ENCODE measurements around the gene LIMCH1. TPM values are rescaled to one million over a fixed set of nuclear protein-coding genes. Genes with fewer than 3 reads are reported as not detected.

The LIMCH1 gene
- total RNA-seq, 1 donor from 2014 or later = 3.4 TPM

DNA sequence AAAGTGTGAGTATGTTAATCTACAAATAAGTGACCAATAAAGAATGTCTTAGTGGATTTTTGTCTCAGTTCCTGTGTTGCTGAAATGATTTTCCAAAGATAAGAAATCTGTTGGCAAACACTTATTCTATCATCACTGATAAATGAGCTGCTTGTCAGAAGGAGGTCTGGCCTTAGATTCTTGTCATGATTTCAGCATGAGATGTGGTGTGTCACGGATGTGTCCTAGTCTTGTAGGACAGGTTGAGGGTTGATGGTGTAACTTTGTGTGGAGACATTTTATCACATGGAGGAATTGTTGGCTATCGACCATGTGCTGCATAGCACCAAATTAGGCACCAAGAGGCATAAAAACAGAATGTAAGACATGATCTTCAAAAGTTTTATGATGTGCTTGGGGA lies 31.8 kb upstream of the LIMCH1 start:
- TF ChIP-seq, protein P1, sequence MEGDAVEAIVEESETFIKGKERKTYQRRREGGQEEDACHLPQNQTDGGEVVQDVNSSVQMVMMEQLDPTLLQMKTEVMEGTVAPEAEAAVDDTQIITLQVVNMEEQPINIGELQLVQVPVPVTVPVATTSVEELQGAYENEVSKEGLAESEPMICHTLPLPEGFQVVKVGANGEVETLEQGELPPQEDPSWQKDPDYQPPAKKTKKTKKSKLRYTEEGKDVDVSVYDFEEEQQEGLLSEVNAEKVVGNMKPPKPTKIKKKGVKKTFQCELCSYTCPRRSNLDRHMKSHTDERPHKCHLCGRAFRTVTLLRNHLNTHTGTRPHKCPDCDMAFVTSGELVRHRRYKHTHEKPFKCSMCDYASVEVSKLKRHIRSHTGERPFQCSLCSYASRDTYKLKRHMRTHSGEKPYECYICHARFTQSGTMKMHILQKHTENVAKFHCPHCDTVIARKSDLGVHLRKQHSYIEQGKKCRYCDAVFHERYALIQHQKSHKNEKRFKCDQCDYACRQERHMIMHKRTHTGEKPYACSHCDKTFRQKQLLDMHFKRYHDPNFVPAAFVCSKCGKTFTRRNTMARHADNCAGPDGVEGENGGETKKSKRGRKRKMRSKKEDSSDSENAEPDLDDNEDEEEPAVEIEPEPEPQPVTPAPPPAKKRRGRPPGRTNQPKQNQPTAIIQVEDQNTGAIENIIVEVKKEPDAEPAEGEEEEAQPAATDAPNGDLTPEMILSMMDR (IDR thresholded peaks at IDR 0.05; ENCODE audit: insufficient read depth, low read length, poor library complexity, severe bottlenecking) = no peak
- no peak overlapping the region for H3K4me3 ChIP-seq (ENCODE audit: low read depth, low read length)
- no peak for DNase-seq (ENCODE audit: low read depth)
- no peaks in the 10 kb centered on the region for H3K36me3 ChIP-seq (ENCODE audit: control insufficient read depth, insufficient read depth, low read length)
- no peaks in the 10 kb centered on the region for H3K27me3 ChIP-seq (ENCODE audit: control insufficient read depth, insufficient read depth, low read length)

DNA sequence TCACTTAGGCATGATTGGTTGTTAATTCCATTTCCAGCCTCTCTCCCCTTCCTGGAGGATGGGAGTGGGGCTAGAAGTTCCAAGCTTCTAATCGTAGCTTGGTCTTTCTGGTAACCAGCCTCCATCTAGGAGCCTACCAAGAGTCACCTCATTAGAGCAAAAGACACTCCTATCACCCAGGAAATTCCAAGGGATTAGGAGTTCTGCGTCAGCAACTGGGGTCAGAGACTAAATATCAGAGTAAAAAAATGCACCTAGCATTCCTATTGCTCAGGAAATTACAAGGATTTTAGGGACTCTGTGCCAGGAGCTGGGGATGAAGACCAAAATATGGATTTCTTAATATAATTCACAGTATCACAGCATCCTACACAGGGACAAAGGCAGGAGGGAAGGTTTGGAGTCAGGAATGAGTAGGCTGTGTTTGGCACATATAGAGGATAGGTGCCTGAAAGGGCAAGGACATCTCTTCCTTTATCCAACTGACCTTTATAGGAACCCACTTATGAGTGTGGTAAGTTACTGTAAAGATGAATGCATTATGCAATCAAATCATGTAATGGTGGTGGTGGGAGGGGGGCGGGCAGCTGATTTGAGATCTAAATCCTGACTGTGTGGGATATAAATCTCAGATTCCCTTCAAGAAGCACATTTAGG lies 30.5 kb upstream of the LIMCH1 start:
- TF ChIP-seq, protein P1 (IDR thresholded peaks at IDR 0.05; ENCODE audit: insufficient read depth, low read length, poor library complexity, severe bottlenecking) = no peak
- DNase-seq (ENCODE audit: low read depth) = no peak
- Histone ChIP-seq H3K36me3 (ENCODE audit: control insufficient read depth, insufficient read depth, low read length) (no peaks in the 10 kb centered on the region), H3K27me3 (ENCODE audit: control insufficient read depth, insufficient read depth, low read length) (no peaks in the 10 kb centered on the region), H3K4me3 (ENCODE audit: low read depth, low read length) (no peak overlapping the region)

DNA sequence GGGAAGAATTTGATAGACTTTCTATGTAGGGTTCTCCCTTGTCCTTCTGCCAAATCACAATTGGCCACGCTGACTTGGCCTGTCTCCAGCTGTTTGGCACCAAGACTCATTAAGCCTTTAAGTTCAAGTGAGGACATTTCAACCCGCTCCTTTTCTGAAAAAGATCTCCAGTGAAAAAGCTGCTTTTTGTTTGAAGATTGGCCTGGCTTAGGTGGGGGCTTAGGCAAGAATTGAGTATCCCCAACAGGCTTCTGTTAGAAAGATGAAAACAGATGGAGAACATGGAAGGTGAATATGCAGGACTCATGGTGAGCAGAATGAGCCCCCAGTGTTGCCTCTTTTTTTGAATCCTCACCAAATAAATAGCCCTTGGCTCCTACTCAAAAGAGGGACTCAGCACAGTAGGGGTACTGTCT lies 28.5 kb upstream of the LIMCH1 start:
- no peaks in the 10 kb centered on the region for H3K36me3 ChIP-seq (ENCODE audit: control insufficient read depth, insufficient read depth, low read length)
- DNase-seq (ENCODE audit: low read depth) = no peak
- no peaks in the 10 kb centered on the region for H3K27me3 ChIP-seq (ENCODE audit: control insufficient read depth, insufficient read depth, low read length)
- TF ChIP-seq, protein P1 (IDR thresholded peaks at IDR 0.05; ENCODE audit: insufficient read depth, low read length, poor library complexity, severe bottlenecking) = no peak
- no peak overlapping the region for H3K4me3 ChIP-seq (ENCODE audit: low read depth, low read length)

DNA sequence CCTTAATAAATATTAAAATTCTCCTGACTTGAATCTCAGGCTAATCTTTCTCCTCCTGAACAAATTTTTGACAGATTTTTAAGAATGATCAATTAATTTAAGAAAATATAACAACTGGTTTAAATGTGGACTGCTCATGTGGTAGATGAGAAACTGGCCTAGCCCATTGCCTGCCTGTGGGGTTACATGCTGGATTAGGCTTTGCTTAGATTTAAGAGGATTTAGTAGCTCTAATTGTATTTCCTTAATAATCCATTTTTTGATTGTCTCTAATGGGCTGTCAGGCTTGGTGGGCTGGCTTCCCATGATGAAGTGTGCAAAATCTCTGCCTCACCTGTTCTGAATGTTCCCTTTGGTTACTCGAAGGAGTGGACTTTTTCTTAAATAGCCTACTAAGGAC lies 27.8 kb upstream of the LIMCH1 start:
- no peak for DNase-seq (ENCODE audit: low read depth)
- H3K36me3 ChIP-seq (ENCODE audit: control insufficient read depth, insufficient read depth, low read length) = no peaks in the 10 kb centered on the region
- no peaks in the 10 kb centered on the region for H3K27me3 ChIP-seq (ENCODE audit: control insufficient read depth, insufficient read depth, low read length)
- TF ChIP-seq, protein P1 (IDR thresholded peaks at IDR 0.05; ENCODE audit: insufficient read depth, low read length, poor library complexity, severe bottlenecking) = no peak
- H3K4me3 ChIP-seq (ENCODE audit: low read depth, low read length) = no peak overlapping the region

DNA sequence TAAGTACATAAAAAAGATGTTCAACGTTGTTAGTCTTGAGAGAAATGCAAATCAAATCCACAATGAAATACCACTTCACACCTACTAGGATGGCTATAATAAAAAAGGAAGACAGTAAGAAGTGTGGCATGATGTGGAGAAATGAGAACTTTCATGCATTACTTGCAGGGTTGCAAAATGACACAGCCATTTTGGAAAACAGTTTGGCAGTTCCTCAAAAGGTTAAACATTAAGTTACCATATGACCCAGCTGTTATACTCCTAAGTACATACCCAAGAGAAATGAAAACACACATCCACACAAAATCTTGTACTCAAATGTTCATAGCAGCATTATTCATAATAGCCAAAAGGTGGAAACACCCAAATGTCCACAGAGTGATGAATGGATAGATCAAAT lies 25.8 kb upstream of the LIMCH1 start:
- Histone ChIP-seq H3K27me3 (ENCODE audit: control insufficient read depth, insufficient read depth, low read length) (no peaks in the 10 kb centered on the region), H3K4me3 (ENCODE audit: low read depth, low read length) (no peak overlapping the region), H3K36me3 (ENCODE audit: control insufficient read depth, insufficient read depth, low read length) (no peaks in the 10 kb centered on the region)
- no peak for DNase-seq (ENCODE audit: low read depth)
- TF ChIP-seq, protein P1 (IDR thresholded peaks at IDR 0.05; ENCODE audit: insufficient read depth, low read length, poor library complexity, severe bottlenecking) = no peak

DNA sequence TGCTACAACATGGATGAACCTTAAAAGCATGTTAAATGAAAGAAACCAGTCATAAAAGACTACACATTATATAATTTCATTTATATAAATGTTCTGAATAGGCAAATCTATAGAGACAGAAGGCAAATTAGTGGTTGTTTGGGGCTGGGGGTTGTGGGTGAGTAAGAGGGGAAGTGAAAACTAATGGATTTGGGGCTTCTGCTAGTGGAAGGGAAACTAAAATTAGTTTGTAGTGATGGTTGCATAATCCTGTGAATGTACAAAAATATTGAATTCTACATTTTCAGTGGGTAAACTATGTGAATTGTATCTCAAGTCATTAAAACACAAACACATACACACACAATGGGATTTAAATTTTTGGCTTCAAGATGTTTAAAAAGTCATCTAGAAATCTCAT lies 25.4 kb upstream of the LIMCH1 start:
- no peaks in the 10 kb centered on the region for H3K36me3 ChIP-seq (ENCODE audit: control insufficient read depth, insufficient read depth, low read length)
- H3K27me3 ChIP-seq (ENCODE audit: control insufficient read depth, insufficient read depth, low read length) = no peaks in the 10 kb centered on the region
- no peak overlapping the region for H3K4me3 ChIP-seq (ENCODE audit: low read depth, low read length)
- no peak for DNase-seq (ENCODE audit: low read depth)
- TF ChIP-seq, protein P1 (IDR thresholded peaks at IDR 0.05; ENCODE audit: insufficient read depth, low read length, poor library complexity, severe bottlenecking) = no peak
